PC-3 (cell line): ENCODE data around the gene MED19. TPM values are rescaled to one million over a fixed set of nuclear protein-coding genes. Genes with fewer than 3 reads are reported as not detected.
A peak's percentile ranks its signal among the peaks of the same experiment; 100 is the strongest.

Experiments
- ATAC-seq: fragments of 200-7000 bp; cut with Tn5 transposase; 2 replicates; pipeline ENCODE4 v1.9.1; 2020; ENCODE audit warnings: mild to moderate bottlenecking, moderate library complexity
- BruUV-seq: library from RNA; stranded (reverse); fragments of 400-500 nt; replicated peaks from 2 replicates; lab custom pipeline; 2021; lab: Mats Ljungman, UMichigan
- CTCF ChIA-PET: fragments of 300-600 bp; sonication (Branson Sonifier 250); formaldehyde crosslinking; loops from one replicate; lab custom pipeline; 2022; ENCODE audit warnings: antibody characterized with exemption; lab: Charles Lee
- POLR2A ChIA-PET: fragments of 300-600 bp; sonication (Branson Sonifier 250); formaldehyde crosslinking; loops from one replicate; lab custom pipeline; 2022; ENCODE audit warnings: antibody characterized with exemption; ENCODE audit not compliant: unreplicated experiment; lab: Charles Lee
- DNase-seq: peaks from one replicate; pipeline ENCODE4 v3.0.0-alpha.2; 2015
- H2AFZ ChIP-seq: fragments of 300-600 bp; sonication (generic); 2 replicates; pipeline ENCODE4 v1.6.0; 2016; ENCODE audit warnings: antibody characterized with exemption, low read length
- H3F3A ChIP-seq: fragments of 300-600 bp; sonication (generic); one replicate; pipeline ENCODE4 v1.6.0; 2017; ENCODE audit warnings: antibody characterized with exemption, low read length, control low read depth, mild to moderate bottlenecking; ENCODE audit not compliant: unreplicated experiment
- H3K27ac ChIP-seq: fragments of 300-600 bp; sonication (generic); 2 replicates; pipeline ENCODE4 v1.5.1; 2016; ENCODE audit warnings: mild to moderate bottlenecking, low read length
- H3K27me3 ChIP-seq: fragments of 300-600 bp; sonication (generic); 2 replicates; pipeline ENCODE4 v1.6.1; 2016; ENCODE audit warnings: low read length, mixed read lengths
- H3K36me3 ChIP-seq: fragments of 300-600 bp; sonication (generic); 2 replicates; pipeline ENCODE4 v1.6.1; 2016; ENCODE audit warnings: low read depth, mixed run types, low read length, mixed read lengths
- H3K4me1 ChIP-seq: fragments of 300-600 bp; sonication (generic); 2 replicates; pipeline ENCODE4 v1.5.1; 2016; ENCODE audit warnings: low read length; ENCODE audit not compliant: insufficient read depth
- H3K4me2 ChIP-seq: fragments of 300-600 bp; sonication (generic); 2 replicates; pipeline ENCODE4 v1.6.0; 2016; ENCODE audit warnings: low read length
- H3K4me3 ChIP-seq: fragments of 300-600 bp; sonication (generic); 2 replicates; pipeline ENCODE4 v1.5.1; 2016; ENCODE audit warnings: mild to moderate bottlenecking, low read length, mixed read lengths
- H3K79me2 ChIP-seq: fragments of 300-600 bp; sonication (generic); 2 replicates; pipeline ENCODE4 v1.6.1; 2017; ENCODE audit warnings: low read length, mixed read lengths
- H3K9ac ChIP-seq: fragments of 300-600 bp; sonication (generic); 2 replicates; pipeline ENCODE4 v1.6.0; 2016; ENCODE audit warnings: mild to moderate bottlenecking, low read length
- H3K9me2 ChIP-seq: fragments of 300-600 bp; sonication (generic); replicated peaks from 2 replicates; pipeline ENCODE4 v1.6.1; 2016; ENCODE audit warnings: mixed run types, low read length, mixed read lengths
- H3K9me3 ChIP-seq: fragments of 300-600 bp; sonication (generic); 2 replicates; pipeline ENCODE4 v1.6.1; 2016; ENCODE audit warnings: low read length, mixed read lengths
- H4K20me1 ChIP-seq: fragments of 300-600 bp; sonication (generic); 2 replicates; pipeline ENCODE4 v1.6.1; 2016; ENCODE audit warnings: low read length, mixed read lengths
- EZH2 ChIP-seq: fragments of 300-600 bp; sonication (generic); IDR thresholded peaks from one replicate; pipeline ENCODE4 v1.6.1; 2017; ENCODE audit warnings: antibody characterized with exemption, mild to moderate bottlenecking, low read length; ENCODE audit not compliant: unreplicated experiment
- EZH2phosphoT487 ChIP-seq: fragments of 300-600 bp; sonication (generic); IDR thresholded peaks from 2 replicates; pipeline ENCODE4 v1.6.1; 2018; ENCODE audit warnings: mild to moderate bottlenecking, antibody characterized with exemption, low read length, borderline replicate concordance
- intact Hi-C: fragments of 100-400 bp; cut with micrococcal nuclease; formaldehyde crosslinking; loops from 2 replicates; pipeline ENCODE4 v1.9.0; 2023
- total RNA-seq: library from RNA; depleted of rRNA; stranded (reverse); fragments of >200 nt; gene quantifications from 2 replicates; pipeline ENCODE4 v1.2.3, GENCODE V29; 2014; rRNA removed
- TF ChIP-seq, protein P1 (sequence below): fragments of 300-600 bp; sonication (generic); conservative IDR thresholded peaks from 2 replicates; pipeline ENCODE4 v1.5.1; 2017; ENCODE audit warnings: antibody characterized with exemption, low read depth, mild to moderate bottlenecking, low read length

The MED19 gene
- total RNA-seq, 1 experiment from 2014 or later, result 41.8 TPM

GRCh38 chr11:57656885-57657193, 55.2 kb downstream of the MED19 start:
- Histone ChIP-seq H3K9me3 (no peaks in the 10 kb centered on the region), H3K79me2 (peaks cover 32% of the 10 kb centered on the region), H3K4me1 (peaks cover 8% of the 10 kb centered on the region), H4K20me1 (0 out of 2 replicates have a peak, but pooled peaks cover 3% of the 10 kb centered on the region), H3K9me2 (no peaks in the 10 kb centered on the region), H3K36me3 (peaks cover 21% of the 10 kb centered on the region), H3K27me3 (no peaks in the 10 kb centered on the region), H3F3A (no peaks in the 10 kb centered on the region), H3K9ac (peak overlapping the region; percentile 72), H3K27ac (0 out of 2 replicates have a peak overlapping the region, but pooled peaks have one; percentile 11), H2AFZ (peak overlapping the region; percentile 76), H3K4me2 (peak overlapping the region; percentile 86), H3K4me3 (peak overlapping the region; percentile 94)
- no peak for DNase-seq
- peak; percentile 3; the same call in 1 of the 2 replicates for ATAC-seq
- CTCF ChIA-PET, result no interaction called here
- TF ChIP-seq EZH2, result no peak
- TF ChIP-seq, protein P1, sequence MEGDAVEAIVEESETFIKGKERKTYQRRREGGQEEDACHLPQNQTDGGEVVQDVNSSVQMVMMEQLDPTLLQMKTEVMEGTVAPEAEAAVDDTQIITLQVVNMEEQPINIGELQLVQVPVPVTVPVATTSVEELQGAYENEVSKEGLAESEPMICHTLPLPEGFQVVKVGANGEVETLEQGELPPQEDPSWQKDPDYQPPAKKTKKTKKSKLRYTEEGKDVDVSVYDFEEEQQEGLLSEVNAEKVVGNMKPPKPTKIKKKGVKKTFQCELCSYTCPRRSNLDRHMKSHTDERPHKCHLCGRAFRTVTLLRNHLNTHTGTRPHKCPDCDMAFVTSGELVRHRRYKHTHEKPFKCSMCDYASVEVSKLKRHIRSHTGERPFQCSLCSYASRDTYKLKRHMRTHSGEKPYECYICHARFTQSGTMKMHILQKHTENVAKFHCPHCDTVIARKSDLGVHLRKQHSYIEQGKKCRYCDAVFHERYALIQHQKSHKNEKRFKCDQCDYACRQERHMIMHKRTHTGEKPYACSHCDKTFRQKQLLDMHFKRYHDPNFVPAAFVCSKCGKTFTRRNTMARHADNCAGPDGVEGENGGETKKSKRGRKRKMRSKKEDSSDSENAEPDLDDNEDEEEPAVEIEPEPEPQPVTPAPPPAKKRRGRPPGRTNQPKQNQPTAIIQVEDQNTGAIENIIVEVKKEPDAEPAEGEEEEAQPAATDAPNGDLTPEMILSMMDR, result no peak
- no peak for TF ChIP-seq EZH2phosphoT487
- intact Hi-C loops, result loop anchor here (1.0 kb wide), 2 partner anchors 10 to 55 kb away; partner anchors contain the start of genes MED19 and TMX2
- POLR2A ChIA-PET, result no interaction called here
- BruUV-seq, result TSS peak; percentile 99

Other genes with a start within 250 kb of the MED19 start
- 7.4 and 12.4 TPM in 2 replicates for gene SLC43A1, start 196.5 kb downstream of the MED19 start, total RNA-seq
- 233 and 313 TPM in 2 replicates for gene TIMM10, start 181.5 kb downstream of the MED19 start, total RNA-seq
- not detected in 2 replicates for gene SMTNL1, start 174.6 kb downstream of the MED19 start, total RNA-seq
- gene UBE2L6, start 144.5 kb downstream of the MED19 start, total RNA-seq, result 16.5 and 17.3 TPM in 2 replicates
- not detected in 2 replicates for gene SERPING1, start 114.5 kb downstream of the MED19 start, total RNA-seq
- not detected in 2 replicates for gene YPEL4, start 62.3 kb downstream of the MED19 start, total RNA-seq
- 23.0 and 28.4 TPM in 2 replicates for gene CLP1, start 54.5 kb downstream of the MED19 start, total RNA-seq
- gene ZDHHC5, start 44.1 kb downstream of the MED19 start, total RNA-seq, result 86.7 and 102 TPM in 2 replicates
- 228 and 241 TPM in 2 replicates for gene TMX2, start 378 bp upstream of the MED19 start, total RNA-seq
- 306 and 353 TPM in 2 replicates for gene SELENOH, start 29.3 kb upstream of the MED19 start, total RNA-seq
- not detected in 2 replicates for gene BTBD18, start 39.6 kb upstream of the MED19 start, total RNA-seq
- gene CTNND1, start 49.6 kb upstream of the MED19 start, total RNA-seq, result 117 and 121 TPM in 2 replicates